ENCODE results near the gene HIF3A. TPM values are rescaled to one million over a fixed set of nuclear protein-coding genes. Genes with fewer than 3 reads are reported as not detected.
"Not testable (repeated sequence)": the region's sequence is repeated elsewhere in the genome, so short reads cannot be mapped to it uniquely, and the experiment has no call there.

Gene HIF3A
- polyA plus RNA-seq, 2 of the 4 experiments (the other 2 are of a cell fraction): not detected

DNA sequence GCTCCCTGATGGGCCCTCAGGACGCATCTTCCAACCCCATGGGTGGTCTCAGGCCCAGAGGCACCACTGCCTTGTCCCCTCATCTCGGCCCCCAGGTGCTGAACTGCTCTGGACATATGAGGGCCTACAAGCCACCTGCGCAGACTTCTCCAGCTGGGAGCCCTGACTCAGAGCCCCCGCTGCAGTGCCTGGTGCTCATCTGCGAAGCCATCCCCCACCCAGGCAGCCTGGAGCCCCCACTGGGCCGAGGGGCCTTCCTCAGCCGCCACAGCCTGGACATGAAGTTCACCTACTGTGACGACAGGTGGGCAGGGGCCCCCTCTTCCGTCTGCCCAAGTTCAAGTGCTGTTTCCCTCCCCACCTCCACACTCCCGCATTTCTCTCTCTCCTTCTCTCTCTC lies 12.2 kb downstream of the HIF3A start (continued):
- TF ChIP-seq, protein P1, sequence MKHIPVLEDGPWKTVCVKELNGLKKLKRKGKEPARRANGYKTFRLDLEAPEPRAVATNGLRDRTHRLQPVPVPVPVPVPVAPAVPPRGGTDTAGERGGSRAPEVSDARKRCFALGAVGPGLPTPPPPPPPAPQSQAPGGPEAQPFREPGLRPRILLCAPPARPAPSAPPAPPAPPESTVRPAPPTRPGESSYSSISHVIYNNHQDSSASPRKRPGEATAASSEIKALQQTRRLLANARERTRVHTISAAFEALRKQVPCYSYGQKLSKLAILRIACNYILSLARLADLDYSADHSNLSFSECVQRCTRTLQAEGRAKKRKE (CRISPR knock-in tag; IDR thresholded peaks at IDR 0.05; ENCODE audit: low read depth): no peak
- TF ChIP-seq MYC (IDR thresholded peaks at IDR 0.05; ENCODE audit: borderline replicate concordance, low read length): no peak
- TF ChIP-seq ZFP36 (IDR thresholded peaks at IDR 0.05; ENCODE audit: borderline replicate concordance, partially characterized antibody): no peak
- TF ChIP-seq, protein P2, sequence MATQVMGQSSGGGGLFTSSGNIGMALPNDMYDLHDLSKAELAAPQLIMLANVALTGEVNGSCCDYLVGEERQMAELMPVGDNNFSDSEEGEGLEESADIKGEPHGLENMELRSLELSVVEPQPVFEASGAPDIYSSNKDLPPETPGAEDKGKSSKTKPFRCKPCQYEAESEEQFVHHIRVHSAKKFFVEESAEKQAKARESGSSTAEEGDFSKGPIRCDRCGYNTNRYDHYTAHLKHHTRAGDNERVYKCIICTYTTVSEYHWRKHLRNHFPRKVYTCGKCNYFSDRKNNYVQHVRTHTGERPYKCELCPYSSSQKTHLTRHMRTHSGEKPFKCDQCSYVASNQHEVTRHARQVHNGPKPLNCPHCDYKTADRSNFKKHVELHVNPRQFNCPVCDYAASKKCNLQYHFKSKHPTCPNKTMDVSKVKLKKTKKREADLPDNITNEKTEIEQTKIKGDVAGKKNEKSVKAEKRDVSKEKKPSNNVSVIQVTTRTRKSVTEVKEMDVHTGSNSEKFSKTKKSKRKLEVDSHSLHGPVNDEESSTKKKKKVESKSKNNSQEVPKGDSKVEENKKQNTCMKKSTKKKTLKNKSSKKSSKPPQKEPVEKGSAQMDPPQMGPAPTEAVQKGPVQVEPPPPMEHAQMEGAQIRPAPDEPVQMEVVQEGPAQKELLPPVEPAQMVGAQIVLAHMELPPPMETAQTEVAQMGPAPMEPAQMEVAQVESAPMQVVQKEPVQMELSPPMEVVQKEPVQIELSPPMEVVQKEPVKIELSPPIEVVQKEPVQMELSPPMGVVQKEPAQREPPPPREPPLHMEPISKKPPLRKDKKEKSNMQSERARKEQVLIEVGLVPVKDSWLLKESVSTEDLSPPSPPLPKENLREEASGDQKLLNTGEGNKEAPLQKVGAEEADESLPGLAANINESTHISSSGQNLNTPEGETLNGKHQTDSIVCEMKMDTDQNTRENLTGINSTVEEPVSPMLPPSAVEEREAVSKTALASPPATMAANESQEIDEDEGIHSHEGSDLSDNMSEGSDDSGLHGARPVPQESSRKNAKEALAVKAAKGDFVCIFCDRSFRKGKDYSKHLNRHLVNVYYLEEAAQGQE (IDR thresholded peaks at IDR 0.05): no peak
- no peak for TF ChIP-seq MAFK (IDR thresholded peaks at IDR 0.05; ENCODE audit: partially characterized antibody)
- no peak for TF ChIP-seq KDM5A (IDR thresholded peaks at IDR 0.05)

- H3K9me3 ChIP-seq: peaks cover 8% of the 10 kb centered on the region
- FAIRE-seq: no peak
- no peak overlapping the region for H3K4me2 ChIP-seq
- no peak for ATAC-seq
- POLR2A ChIA-PET: no interaction called here
- H3K4me1 ChIP-seq: peaks cover 6% of the 10 kb centered on the region
- TF ChIP-seq CEBPB (IDR thresholded peaks at IDR 0.05): no peak
- TF ChIP-seq HES2 (IDR thresholded peaks at IDR 0.05): no peak
- TF ChIP-seq, protein P3, sequence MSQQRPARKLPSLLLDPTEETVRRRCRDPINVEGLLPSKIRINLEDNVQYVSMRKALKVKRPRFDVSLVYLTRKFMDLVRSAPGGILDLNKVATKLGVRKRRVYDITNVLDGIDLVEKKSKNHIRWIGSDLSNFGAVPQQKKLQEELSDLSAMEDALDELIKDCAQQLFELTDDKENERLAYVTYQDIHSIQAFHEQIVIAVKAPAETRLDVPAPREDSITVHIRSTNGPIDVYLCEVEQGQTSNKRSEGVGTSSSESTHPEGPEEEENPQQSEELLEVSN (IDR thresholded peaks at IDR 0.05; ENCODE audit: borderline replicate concordance, low read depth): no peak
- TF ChIP-seq HOXA7 (CRISPR knock-in tag; IDR thresholded peaks at IDR 0.05): no peak
- TF ChIP-seq, protein P4, sequence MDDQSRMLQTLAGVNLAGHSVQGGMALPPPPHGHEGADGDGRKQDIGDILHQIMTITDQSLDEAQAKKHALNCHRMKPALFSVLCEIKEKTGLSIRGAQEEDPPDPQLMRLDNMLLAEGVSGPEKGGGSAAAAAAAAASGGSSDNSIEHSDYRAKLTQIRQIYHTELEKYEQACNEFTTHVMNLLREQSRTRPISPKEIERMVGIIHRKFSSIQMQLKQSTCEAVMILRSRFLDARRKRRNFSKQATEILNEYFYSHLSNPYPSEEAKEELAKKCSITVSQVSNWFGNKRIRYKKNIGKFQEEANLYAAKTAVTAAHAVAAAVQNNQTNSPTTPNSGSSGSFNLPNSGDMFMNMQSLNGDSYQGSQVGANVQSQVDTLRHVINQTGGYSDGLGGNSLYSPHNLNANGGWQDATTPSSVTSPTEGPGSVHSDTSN (IDR thresholded peaks at IDR 0.05): no peak
- no peak for TF ChIP-seq TP53 (CRISPR knock-in tag; IDR thresholded peaks at IDR 0.05)
- TF ChIP-seq, protein P5, sequence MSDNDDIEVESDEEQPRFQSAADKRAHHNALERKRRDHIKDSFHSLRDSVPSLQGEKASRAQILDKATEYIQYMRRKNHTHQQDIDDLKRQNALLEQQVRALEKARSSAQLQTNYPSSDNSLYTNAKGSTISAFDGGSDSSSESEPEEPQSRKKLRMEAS (IDR thresholded peaks at IDR 0.05): no peak
- no peak for TF ChIP-seq CHD2 (IDR thresholded peaks at IDR 0.05; ENCODE audit: low read length, partially characterized antibody)
- no peak for TF ChIP-seq BCL3 (IDR thresholded peaks at IDR 0.05)
- TF ChIP-seq RAD21 (conservative IDR thresholded peaks at IDR 0.05 in 1 of 2, IDR thresholded peaks at IDR 0.05 in 1 of 2): no peak
- no peak for TF ChIP-seq RARB (CRISPR knock-in tag; IDR thresholded peaks at IDR 0.05)
- no peak for TF ChIP-seq ESRRA (IDR thresholded peaks at IDR 0.05; ENCODE audit: borderline replicate concordance, low read length)
- no peak overlapping the region for H3K27ac ChIP-seq
- CTCF ChIA-PET: interaction anchor here (0.6 to 1.6 kb wide), 3 partner anchors 14 to 84 kb away, joined by 3 to 7 read pairs (median 3); no protein-coding TSS in a partner anchor
- DNase-seq (ENCODE audit: low read depth in 1 of 2, low spot score in 1 of 2): no peak
- 87% methylated on average over 5 of the region's 5 CpGs for WGBS (ENCODE audit: missing lambda C conversion rate)
- H3K4me3 ChIP-seq: no peak overlapping the region
Measured at GRCh38 chr19:46311444-46311843, 14.6 kb downstream of the HIF3A start.

DNA sequence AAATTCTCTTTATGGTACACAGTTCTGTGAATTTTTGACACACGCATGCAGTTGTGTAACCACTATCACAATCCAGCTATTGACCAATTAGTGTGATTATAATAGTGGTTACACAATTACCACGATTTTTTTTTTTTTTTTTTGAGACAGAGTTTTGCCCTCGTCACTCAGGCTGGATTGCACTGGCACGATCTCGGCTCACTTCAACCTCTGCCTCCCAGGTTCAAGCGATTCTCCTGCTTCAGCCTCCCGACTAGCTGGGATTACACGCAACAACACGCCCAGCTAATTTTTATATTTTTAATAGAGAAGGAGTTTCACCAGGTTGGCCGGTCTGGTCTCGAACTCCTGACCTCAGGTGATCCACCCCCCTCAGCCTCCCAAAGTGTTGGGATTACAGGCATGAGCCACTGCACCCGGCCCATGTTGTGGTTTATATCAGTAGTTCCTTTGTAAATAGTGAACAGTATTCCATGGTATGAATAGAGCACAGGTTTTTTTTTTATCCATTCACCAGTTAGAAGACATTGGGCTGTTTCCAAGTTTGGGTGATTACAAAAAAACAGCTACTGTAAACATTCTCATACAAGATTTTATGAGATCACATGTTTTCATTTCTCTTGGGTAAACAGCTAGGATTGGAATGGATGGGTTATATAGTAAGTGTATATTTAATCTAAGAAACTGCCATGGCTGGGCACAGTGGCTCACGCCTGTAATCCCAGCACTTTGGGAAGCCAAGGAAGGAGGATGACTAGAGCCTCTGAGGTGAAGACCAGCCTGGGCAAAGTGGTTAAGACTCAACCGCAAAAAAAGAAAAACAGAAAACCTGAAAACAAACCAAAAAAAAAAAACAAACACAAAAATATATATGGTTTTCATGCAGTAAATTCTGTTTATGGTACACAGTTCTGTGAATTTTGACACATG lies 17.0 kb downstream of the HIF3A start:
- H3K4me2 ChIP-seq, H3K9me3 ChIP-seq, POLR2A ChIA-PET, H3K27ac ChIP-seq, H3K4me1 ChIP-seq, H3K4me3 ChIP-seq: not testable (repeated sequence)
- FAIRE-seq (peak; percentile 18), ATAC-seq (peak in 1 of 2 experiments; percentile 66; a peak in 3 of 6 replicates), DNase-seq (ENCODE audit: low read depth in 1 of 2, low spot score in 1 of 2) (peak in 1 of 2 experiments; percentile 74)
- CTCF ChIA-PET: interaction anchor here (0.6 to 0.9 kb wide), 6 partner anchors 14 to 231 kb away, joined by 3 to 5 read pairs (median 4); partner anchors contain the start of gene PPP5C
- WGBS (ENCODE audit: missing lambda C conversion rate): 63% methylated on average over 14 of the region's 14 CpGs

Data from A549 (cell line).